ENCODE measurements around the gene CDK7.

Gene CDK7

DNA sequence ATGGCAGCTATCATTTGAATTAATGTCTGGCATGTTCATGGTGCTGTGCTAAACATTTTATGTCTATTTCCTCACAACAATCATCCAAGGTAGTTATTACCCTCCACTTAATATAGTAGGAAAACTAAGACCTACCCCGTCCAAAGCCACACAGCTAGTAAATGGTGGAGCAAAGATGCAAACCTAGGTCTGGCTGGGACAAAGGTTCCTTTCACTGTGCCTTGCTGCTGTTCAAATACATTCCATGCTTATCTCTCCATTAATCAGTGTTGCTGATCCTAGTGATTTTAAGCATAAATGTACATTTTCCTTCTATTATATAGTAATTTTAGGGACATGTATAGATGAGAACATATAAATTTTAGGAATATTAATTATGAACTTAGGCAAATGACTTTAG is 59.2 kb downstream of the CDK7 start:
- DNase-seq (ENCODE audit: low read depth) = no peak

- DNase-seq (ENCODE audit: low read depth) = peak; percentile 8
Measured at GRCh38 chr5:69295088-69295754, 60.5 kb downstream of the CDK7 start.

- DNase-seq (ENCODE audit: low read depth) = no peak
Measured at GRCh38 chr5:69299625-69300024, 64.9 kb downstream of the CDK7 start.

GRCh38 chr5:69300537-69301203 is 66.0 kb downstream of the CDK7 start:
- DNase-seq (ENCODE audit: low read depth) = no peak

GRCh38 chr5:69305512-69305911 is 70.8 kb downstream of the CDK7 start:
- DNase-seq (ENCODE audit: low read depth) = no peak

DNA sequence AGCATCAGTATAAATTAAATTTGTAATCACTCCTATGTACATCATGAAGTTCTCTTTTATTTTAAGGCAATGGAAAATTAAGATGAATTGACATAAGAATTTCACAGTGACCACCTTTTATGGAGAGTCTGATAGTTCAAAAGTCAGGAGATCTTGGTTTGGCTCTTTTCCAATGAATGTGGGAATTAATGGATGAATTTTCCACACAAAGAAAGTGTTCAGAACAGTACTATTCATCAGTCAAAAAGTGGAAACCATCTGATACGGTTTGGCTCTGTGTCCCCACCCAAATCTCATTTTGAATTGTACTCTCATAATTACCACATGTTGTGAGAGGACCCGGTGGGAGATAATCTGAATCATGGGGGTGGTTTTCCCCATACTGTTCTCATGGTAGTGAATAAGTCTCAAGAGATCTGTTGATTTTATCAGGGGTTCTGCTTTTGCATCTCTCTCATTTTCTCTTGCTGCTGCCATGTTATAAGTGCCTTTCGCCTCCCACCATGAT is 73.4 kb downstream of the CDK7 start:
- DNase-seq (ENCODE audit: low read depth) = no peak

GRCh38 chr5:69309380-69309779 is 74.7 kb downstream of the CDK7 start:
- DNase-seq (ENCODE audit: low read depth) = no peak

DNA sequence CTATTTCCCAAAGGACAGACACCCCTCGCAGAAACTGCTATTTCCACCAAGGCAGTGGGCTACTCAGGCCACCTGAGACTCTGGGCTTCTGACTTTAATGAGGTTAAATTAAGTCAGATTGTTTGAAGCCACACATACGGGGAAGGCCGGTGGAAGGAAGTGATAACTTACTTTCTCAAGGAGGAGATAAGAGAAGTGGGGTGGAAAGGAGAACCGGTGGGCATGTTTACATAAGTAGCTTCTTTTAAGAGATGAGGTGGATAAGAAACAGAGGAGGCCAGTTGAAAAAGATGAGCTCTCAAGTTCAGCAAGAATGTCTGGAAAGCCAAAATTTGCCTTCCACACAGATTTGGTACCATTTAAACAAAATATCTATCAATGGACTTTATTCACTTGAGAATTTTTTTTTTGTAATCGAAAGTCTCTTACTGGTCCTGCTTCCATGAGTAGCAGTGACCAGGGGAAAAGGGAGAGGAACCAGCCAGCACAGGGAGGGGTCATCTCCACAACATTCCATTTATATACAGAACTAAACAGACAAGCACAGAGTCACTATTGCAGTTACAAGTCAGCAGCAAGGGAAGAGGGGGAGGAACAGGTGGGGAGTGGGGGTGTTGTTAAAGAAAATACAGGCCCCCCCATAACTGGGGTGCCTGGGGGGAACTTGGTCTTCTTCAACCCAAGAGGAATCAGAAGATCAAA is 77.9 kb downstream of the CDK7 start:
- no peak for DNase-seq (ENCODE audit: low read depth)

DNA sequence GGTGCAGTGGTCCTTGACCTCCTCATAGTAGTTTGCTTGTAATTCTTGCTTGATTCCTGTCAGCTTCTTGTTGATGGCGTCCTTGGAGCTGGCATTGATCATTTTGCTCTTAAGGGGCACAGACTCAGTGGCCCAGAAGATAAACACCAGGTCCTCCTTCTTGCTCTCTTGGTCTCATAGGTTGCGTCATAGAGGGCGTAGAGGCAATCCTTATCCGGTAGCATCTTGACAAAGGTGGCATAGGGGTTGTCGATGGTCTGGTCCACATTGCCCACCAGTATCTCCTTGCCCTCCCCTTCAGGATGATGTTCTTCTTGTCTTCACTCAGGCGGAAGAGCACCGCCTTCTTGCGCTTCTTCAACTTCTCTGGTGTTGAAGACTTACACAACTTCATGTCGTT is 78.7 kb downstream of the CDK7 start:
- no peak for DNase-seq (ENCODE audit: low read depth)

- no peak for DNase-seq (ENCODE audit: low read depth)
Measured at GRCh38 chr5:69315972-69316371, 81.3 kb downstream of the CDK7 start.

GRCh38 chr5:69317391-69317790 is 82.7 kb downstream of the CDK7 start:
- no peak for DNase-seq (ENCODE audit: low read depth)

DNA sequence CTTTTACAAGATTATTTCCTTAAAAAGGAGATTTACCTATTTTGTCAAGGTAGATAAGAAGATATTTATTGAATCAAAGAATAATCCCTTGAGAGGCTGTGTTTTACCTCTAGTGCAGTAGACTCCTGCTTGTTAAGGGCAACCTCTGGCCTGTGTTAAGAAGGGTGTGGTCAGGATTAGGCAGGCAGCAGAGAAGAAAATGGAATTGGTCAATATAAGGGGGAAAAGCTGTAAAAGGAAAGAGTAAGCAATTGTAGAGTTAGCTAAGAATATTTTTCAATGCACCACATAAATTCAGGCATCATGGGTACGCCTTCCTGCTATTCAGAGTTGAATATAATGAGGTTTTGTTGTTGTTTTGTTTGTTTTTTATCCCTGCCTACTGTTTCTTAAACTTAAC is 91.7 kb downstream of the CDK7 start:
- no peak for DNase-seq (ENCODE audit: low read depth)
